GM12801 (cell line): ENCODE data around the gene NRAP.

Experiments
- CTCF ChIP-seq: IDR thresholded peaks from one replicate; pipeline ENCODE4 v1.5.1; 2011; ENCODE audit warnings: control low read depth; ENCODE audit not compliant: insufficient read length; ENCODE audit errors: extremely low read depth

Gene NRAP, protein sequence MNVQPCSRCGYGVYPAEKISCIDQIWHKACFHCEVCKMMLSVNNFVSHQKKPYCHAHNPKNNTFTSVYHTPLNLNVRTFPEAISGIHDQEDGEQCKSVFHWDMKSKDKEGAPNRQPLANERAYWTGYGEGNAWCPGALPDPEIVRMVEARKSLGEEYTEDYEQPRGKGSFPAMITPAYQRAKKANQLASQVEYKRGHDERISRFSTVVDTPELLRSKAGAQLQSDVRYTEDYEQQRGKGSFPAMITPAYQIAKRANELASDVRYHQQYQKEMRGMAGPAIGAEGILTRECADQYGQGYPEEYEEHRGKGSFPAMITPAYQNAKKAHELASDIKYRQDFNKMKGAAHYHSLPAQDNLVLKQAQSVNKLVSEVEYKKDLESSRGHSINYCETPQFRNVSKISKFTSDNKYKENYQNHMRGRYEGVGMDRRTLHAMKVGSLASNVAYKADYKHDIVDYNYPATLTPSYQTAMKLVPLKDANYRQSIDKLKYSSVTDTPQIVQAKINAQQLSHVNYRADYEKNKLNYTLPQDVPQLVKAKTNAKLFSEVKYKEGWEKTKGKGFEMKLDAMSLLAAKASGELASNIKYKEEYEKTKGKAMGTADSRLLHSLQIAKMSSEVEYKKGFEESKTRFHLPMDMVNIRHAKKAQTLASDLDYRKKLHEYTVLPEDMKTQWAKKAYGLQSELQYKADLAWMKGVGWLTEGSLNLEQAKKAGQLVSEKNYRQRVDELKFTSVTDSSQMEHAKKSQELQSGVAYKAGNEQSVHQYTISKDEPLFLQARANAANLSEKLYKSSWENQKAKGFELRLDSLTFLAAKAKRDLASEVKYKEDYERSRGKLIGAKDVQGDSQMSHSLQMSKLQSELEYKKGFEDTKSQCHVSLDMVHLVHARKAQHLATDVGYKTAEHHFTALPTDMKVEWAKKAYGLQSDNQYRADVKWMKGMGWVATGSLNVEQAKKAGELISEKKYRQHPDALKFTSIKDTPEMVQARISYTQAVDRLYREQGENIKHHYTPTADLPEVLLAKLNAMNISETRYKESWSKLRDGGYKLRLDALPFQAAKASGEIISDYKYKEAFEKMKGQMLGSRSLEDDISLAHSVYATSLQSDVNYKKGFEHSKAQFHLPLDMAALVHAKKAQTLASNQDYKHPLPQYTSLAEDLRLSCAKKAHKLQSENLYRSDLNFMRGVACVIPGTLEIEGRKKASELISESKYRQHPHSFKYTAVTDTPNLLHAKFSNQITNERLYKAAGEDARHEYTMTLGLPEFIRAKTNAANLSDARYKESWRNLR (N-terminal part only)

DNA sequence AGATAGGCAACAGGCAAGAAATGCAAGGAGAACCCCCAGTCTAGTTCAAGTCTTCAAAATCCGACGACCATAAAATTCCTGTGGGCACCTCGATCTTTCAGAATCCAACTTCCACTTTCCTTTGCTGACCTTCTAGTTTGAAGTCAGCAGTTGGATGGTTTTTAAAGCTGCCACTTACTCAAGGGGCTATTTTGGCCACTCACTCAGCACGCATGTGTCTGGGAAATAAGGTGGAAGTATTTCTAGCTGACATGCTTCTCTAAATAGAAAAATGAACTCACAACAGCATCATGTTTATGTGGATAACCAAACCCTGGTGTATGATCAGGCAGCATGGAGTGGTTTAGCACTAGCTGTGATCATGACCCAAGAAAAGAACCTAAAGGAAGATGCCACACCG is at the start of gene NRAP:
TSS of gene NRAP (minus strand) at position 134 of the 400 bp plus-strand sequence. CDS start 159 bp downstream, outside the sequence.
- no peak for TF ChIP-seq CTCF

- no peak for TF ChIP-seq CTCF
Measured at GRCh38 chr10:113713640-113713982, 49.8 kb upstream of the NRAP start.

GRCh38 chr10:113712755-113713639 is 49.2 kb upstream of the NRAP start:
- no peak for TF ChIP-seq CTCF

- no peak for TF ChIP-seq CTCF
Measured at GRCh38 chr10:113712024-113712423, 48.2 kb upstream of the NRAP start.

DNA sequence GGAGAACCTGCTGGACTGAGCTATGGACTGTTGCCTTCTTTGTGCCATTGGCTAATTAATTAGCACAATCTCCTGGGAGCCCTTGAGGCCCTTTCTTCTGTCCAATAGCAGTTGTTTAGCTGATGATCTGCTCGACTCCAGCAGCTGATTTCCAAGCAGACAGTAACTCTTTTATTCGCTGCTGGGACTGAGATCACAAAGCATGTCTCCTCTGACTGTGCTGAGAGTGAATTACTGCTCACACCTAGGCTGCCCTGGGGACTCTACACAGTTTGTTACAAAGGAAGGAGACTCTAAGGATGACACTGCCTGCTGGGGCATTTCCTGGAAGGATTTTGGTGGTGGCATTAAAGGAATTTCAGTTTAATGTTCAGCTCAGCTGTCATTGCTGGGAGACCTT is 47.3 kb upstream of the NRAP start:
- no peak for TF ChIP-seq CTCF

GRCh38 chr10:113709221-113709838 is 45.5 kb upstream of the NRAP start:
- TF ChIP-seq CTCF = no peak
